H1 (cell line): Measurements from ENCODE around the gene IRX4. TPM values are rescaled to one million over a fixed set of nuclear protein-coding genes. Genes with fewer than 3 reads are reported as not detected.
A peak's percentile ranks its signal among the peaks of the same experiment; 100 is the strongest.

Experiments used
- CTCF ChIA-PET: fragments of 300-600 bp; sonication (Branson Sonifier 250); formaldehyde crosslinking; loops from one replicate; lab custom pipeline; 2021; ENCODE audit not compliant: partially characterized antibody; lab: Charles Lee
- POLR2A ChIA-PET: fragments of 300-600 bp; sonication (Branson Sonifier 250); formaldehyde crosslinking; loops from one replicate; lab custom pipeline; 2021; ENCODE audit warnings: inconsistent platforms; ENCODE audit not compliant: partially characterized antibody; lab: Charles Lee
- DNase-seq, 2 experiments: peaks; one replicate each; pipeline versions ENCODE4 v3.0.0 to v3.0.0-alpha.2; 2010 to 2022; ENCODE audit warnings: low spot score in 2 of 2, low read depth in 1 of 2, mixed read lengths in 1 of 2
- FAIRE-seq: peaks from 2 replicates; lab custom pipeline; 2011; peaks lifted over from hg19 to GRCh38; lab: Jason Lieb, UNC
- H2AFZ ChIP-seq: 2 replicates; pipeline ENCODE4 v1.8.1; 2012; ENCODE audit warnings: low read length, inconsistent platforms
- H2AK5ac ChIP-seq: 2 replicates; pipeline ENCODE4 v1.6.1; 2013; ENCODE audit warnings: low read depth, low read length
- H2BK120ac ChIP-seq: replicated peaks from 2 replicates; pipeline ENCODE3; 2013; ENCODE audit warnings: low read depth, low read length, inconsistent platforms
- H2BK12ac ChIP-seq: 2 replicates; pipeline ENCODE4 v1.6.1; 2013; ENCODE audit warnings: low read depth, low read length
- H2BK15ac ChIP-seq: 2 replicates; pipeline ENCODE4 v1.6.1; 2013; ENCODE audit warnings: low read length
- H2BK20ac ChIP-seq: 2 replicates; pipeline ENCODE4 v1.6.1; 2013; ENCODE audit warnings: low read length
- H2BK5ac ChIP-seq: 2 replicates; pipeline ENCODE4 v1.6.1; 2013; ENCODE audit warnings: low read depth, low read length
- H3K14ac ChIP-seq: 2 replicates; pipeline ENCODE4 v1.6.1; 2013; ENCODE audit warnings: inconsistent platforms; ENCODE audit not compliant: insufficient read length
- H3K18ac ChIP-seq: 2 replicates; pipeline ENCODE4 v1.6.1; 2013; ENCODE audit warnings: low read length; ENCODE audit errors: extremely low read depth
- H3K23ac ChIP-seq: 2 replicates; pipeline ENCODE4 v1.6.1; 2013; ENCODE audit warnings: inconsistent platforms; ENCODE audit not compliant: insufficient read length
- H3K23me2 ChIP-seq: 2 replicates; pipeline ENCODE4 v1.6.1; 2013; ENCODE audit warnings: low read depth, low read length
- H3K27ac ChIP-seq: 2 replicates; pipeline ENCODE4 v1.6.1; 2011; ENCODE audit warnings: low read depth, low read length, inconsistent platforms
- H3K27me3 ChIP-seq, 4 experiments: replicated peaks in 1 of 4; 1 replicate in 1 of 4; 2 replicates in 3 of 4; pipeline versions ENCODE4 v1.6.1 to v1.8.1; 2011 to 2013; ENCODE audit warnings: low read length in 3 of 4, mild to moderate bottlenecking in 3 of 4, inconsistent platforms in 2 of 4, mixed read lengths in 2 of 4, moderate library complexity in 1 of 4; ENCODE audit not compliant: control insufficient read depth in 3 of 4, insufficient read depth in 3 of 4; ENCODE audit errors: extremely low read depth in 1 of 4
- H3K36me3 ChIP-seq, 4 experiments: 2 replicates each; pipeline versions ENCODE4 v1.6.1 to v1.8.1; 2011 to 2013; ENCODE audit warnings: mild to moderate bottlenecking in 4 of 4, low read length in 3 of 4, moderate library complexity in 2 of 4, control low read depth in 1 of 4, inconsistent platforms in 1 of 4; ENCODE audit not compliant: insufficient read depth in 4 of 4, control insufficient read depth in 2 of 4
- H3K4ac ChIP-seq: replicated peaks from 2 replicates; pipeline ENCODE3; 2013; ENCODE audit warnings: low read length, low read depth, mixed read lengths, inconsistent platforms; ENCODE audit not compliant: insufficient read length
- H3K4me1 ChIP-seq, 4 experiments: replicated peaks in 1 of 4; 1 replicate in 1 of 4; 2 replicates in 3 of 4; pipeline versions ENCODE4 v1.6.1 to v1.8.1; 2011 to 2013; ENCODE audit warnings: low read length in 3 of 4, inconsistent platforms in 2 of 4, mixed read lengths in 1 of 4; ENCODE audit not compliant: insufficient read depth in 4 of 4, control insufficient read depth in 3 of 4
- H3K4me2 ChIP-seq, 2 experiments: 2 replicates each; pipeline versions ENCODE4 v1.6.1 to v1.8.1; 2011 to 2013; ENCODE audit warnings: low read depth in 2 of 2, low read length in 2 of 2, control low read depth in 1 of 2, inconsistent platforms in 1 of 2, mild to moderate bottlenecking in 1 of 2; ENCODE audit not compliant: insufficient read depth in 1 of 2
- H3K4me3 ChIP-seq, 4 experiments: fragments of 200-600, 300-600 bp in 1 of 4; sonication (generic), shearing (Covaris generic), sonication (Bioruptor Twin) in 1 of 4; 2 replicates each; pipeline versions ENCODE4 v1.5.1 to v1.8.1; 2011 to 2016; ENCODE audit warnings: low read length in 4 of 4, low read depth in 3 of 4, control low read depth in 2 of 4, inconsistent platforms in 2 of 4, mild to moderate bottlenecking in 2 of 4, mixed read lengths in 1 of 4, moderate library complexity in 1 of 4; ENCODE audit not compliant: insufficient read depth in 2 of 4; ENCODE audit errors: extremely low read depth in 1 of 4
- H3K56ac ChIP-seq: replicated peaks from 2 replicates; pipeline ENCODE3; 2013; ENCODE audit warnings: low read depth, mild to moderate bottlenecking, mixed read lengths, low read length, inconsistent platforms; ENCODE audit not compliant: insufficient read length
- H3K79me1 ChIP-seq: 2 replicates; pipeline ENCODE4 v1.6.1; 2013; ENCODE audit warnings: low read depth, low read length, control low read depth
- H3K79me2 ChIP-seq, 2 experiments: 2 replicates each; pipeline versions ENCODE4 v1.6.1 to v1.8.1; 2012 to 2013; ENCODE audit warnings: low read length in 2 of 2, mild to moderate bottlenecking in 2 of 2, inconsistent platforms in 1 of 2; ENCODE audit not compliant: insufficient read depth in 2 of 2, control insufficient read depth in 1 of 2
- H3K9ac ChIP-seq, 4 experiments: replicated peaks in 1 of 4; 1 replicate in 1 of 4; 2 replicates in 3 of 4; pipeline versions ENCODE4 v1.6.1 to v1.8.1; 2011 to 2013; ENCODE audit warnings: low read depth in 3 of 4, low read length in 3 of 4, control low read depth in 2 of 4, mild to moderate bottlenecking in 2 of 4, moderate library complexity in 2 of 4, inconsistent platforms in 1 of 4; ENCODE audit errors: extremely low read depth in 1 of 4
- H3K9me3 ChIP-seq, 2 experiments: 2 replicates each; pipeline versions ENCODE4 v1.6.1 to v1.8.1; 2012 to 2013; ENCODE audit warnings: mild to moderate bottlenecking in 2 of 2, moderate library complexity in 2 of 2, control low read depth in 1 of 2, inconsistent platforms in 1 of 2, low read depth in 1 of 2, low read length in 1 of 2, mixed read lengths in 1 of 2; ENCODE audit not compliant: insufficient read depth in 2 of 2
- H4K20me1 ChIP-seq, 2 experiments: replicated peaks in 1 of 2; 2 replicates each; pipeline versions ENCODE3 to v1.8.1; 2011 to 2013; ENCODE audit warnings: inconsistent platforms in 2 of 2, low read length in 2 of 2, mild to moderate bottlenecking in 1 of 2; ENCODE audit not compliant: insufficient read depth in 2 of 2, control insufficient read depth in 1 of 2
- H4K5ac ChIP-seq: 2 replicates; pipeline ENCODE4 v1.6.1; 2013; ENCODE audit warnings: low read length, low read depth, mixed read lengths, inconsistent platforms; ENCODE audit not compliant: insufficient read length
- H4K8ac ChIP-seq: 2 replicates; pipeline ENCODE4 v1.8.0; 2013; ENCODE audit warnings: mild to moderate bottlenecking, moderate library complexity, low read length, inconsistent platforms; ENCODE audit not compliant: insufficient read depth; ENCODE audit errors: extremely low read depth
- H4K91ac ChIP-seq: replicated peaks from 2 replicates; pipeline ENCODE3; 2013; ENCODE audit warnings: low read length, mixed read lengths, inconsistent platforms; ENCODE audit not compliant: insufficient read length
- TAF1 ChIP-seq: IDR thresholded peaks from 2 replicates; pipeline ENCODE4 v1.6.1; 2011; ENCODE audit warnings: mild to moderate bottlenecking, low read depth, low read length
- WGBS, 2 experiments: shearing (Covaris generic) in 1 of 2; methylation state at CpG; one replicate each; pipeline versions ENCODE4 v1.1.6 to v1.1.7; 2013 to 2015; ENCODE audit warnings: low lambda C conversion rate in 2 of 2, mixed read lengths in 2 of 2, inconsistent platforms in 1 of 2, low coverage in 1 of 2, missing lambda C conversion rate in 1 of 2; ENCODE audit not compliant: insufficient replicate concordance in 2 of 2, insufficient coverage in 1 of 2, insufficient read length in 1 of 2; ENCODE audit errors: extremely low coverage in 1 of 2, missing lambda C conversion rate in 1 of 2; 5-methylcytosine and 5-hydroxymethylcytosine counted together
- polyA plus RNA-seq, 7 experiments: library from polyadenylated mRNA; depleted of rRNA in 3 of 7; stranded (reverse) in 5 of 7; unstranded in 2 of 7; fragments of >200 nt in 5 of 7; fragments of 200-250 nt in 2 of 7; gene quantifications; 1 replicate in 5 of 7; 2 replicates in 1 of 7; 4 replicates in 1 of 7; pipeline versions ENCODE4 v1.2.1 to v1.2.3, GENCODE V29; 2011 to 2013; ENCODE audit warnings: missing spikeins in 2 of 7, mixed read lengths in 2 of 7
- total RNA-seq: library from RNA; stranded (reverse); fragmentation: NEBNext Ultra II Directional; extraction: Animal tissue kit (Norgen Biotek cat#: 25700); gene quantifications from 2 replicates; pipeline ENCODE4 v1.2.1, GENCODE V29; 2021

IRX4 gene
- total and polyA plus RNA-seq, 2 of the 8 experiments (the other 6 are each of a cell fraction or from before 2014, with no cell fraction given), result 0.45 to 1.2 TPM

- no peak overlapping the region for H2AFZ ChIP-seq
- 0 out of 2 replicates have a peak overlapping the region, but pooled peaks have one; percentile 87 for H2AK5ac ChIP-seq
- no peaks in the 10 kb centered on the region for H3K79me2 ChIP-seq
- H3K23ac ChIP-seq, result no peak overlapping the region
- H3K27me3 ChIP-seq, result peaks cover 10 to 86% (median 61%) of the 10 kb centered on the region in 4 experiments
- H3K4me1 ChIP-seq, result peaks cover 0 to 15% (median 10%) of the 10 kb centered on the region in 4 experiments; a peak in 5 of 7 replicates
- no peak overlapping the region for H3K4me3 ChIP-seq
- H3K14ac ChIP-seq, result no peak overlapping the region
- no peak overlapping the region for H4K91ac ChIP-seq
- no peak overlapping the region for H3K56ac ChIP-seq
- no peak overlapping the region for H3K27ac ChIP-seq
- H3K4me2 ChIP-seq, result no peak overlapping the region
- ChIA-PET POLR2A (no interaction called here), CTCF (interaction anchor here (0.6 to 2.6 kb wide), 3 partner anchors 17 to 389 kb away, joined by 3 to 10 read pairs (median 3); no protein-coding TSS in a partner anchor)
- H3K9ac ChIP-seq, result no peak overlapping the region
- H3K36me3 ChIP-seq, result no peaks in the 10 kb centered on the region
- 89% methylated on average over 8 of the region's 8 CpGs; no CpG with 5 or more reads in 1 of the 2 experiments for WGBS, 2 experiments
- no peaks in the 10 kb centered on the region for H3K79me1 ChIP-seq
- H3K4ac ChIP-seq, result no peak overlapping the region
- 0 out of 2 replicates have a peak overlapping the region, but pooled peaks have one; percentile 10 for H2BK20ac ChIP-seq
- H2BK5ac ChIP-seq, result no peak overlapping the region
- no peak for FAIRE-seq
- peak overlapping the region; percentile 45; the same call in 1 of the 2 replicates for H2BK12ac ChIP-seq
- peak overlapping the region; percentile 95; the same call in 1 of the 2 replicates for H2BK15ac ChIP-seq
- DNase-seq, result no peak
- no peaks in the 10 kb centered on the region for H3K9me3 ChIP-seq
- no peak overlapping the region for H4K8ac ChIP-seq
- no peak overlapping the region for H4K5ac ChIP-seq
- H4K20me1 ChIP-seq, result no peaks in the 10 kb centered on the region
- no peak overlapping the region for H2BK120ac ChIP-seq
- no peak for TF ChIP-seq TAF1
- H3K18ac ChIP-seq, result no peak overlapping the region
- H3K23me2 ChIP-seq, result peaks cover 6% of the 10 kb centered on the region; the same call in 1 of the 2 replicates
These were observed 29.2 kb downstream of the IRX4 start for GRCh38 chr5:1853531-1853930.
